NCI-H1436 treated with DMSO at 0.1 percent for 48 hours (cell line): Measurements from ENCODE around the gene SEPTIN10.
"Not testable (repeated sequence)": the region's sequence is repeated elsewhere in the genome, so short reads cannot be mapped to it uniquely, and the experiment has no call there.

ENCODE experiments used
- DNase-seq: peaks from one replicate; lab custom pipeline; 2025; lab: John Stamatoyannopoulos, UW

Gene SEPTIN10

DNA sequence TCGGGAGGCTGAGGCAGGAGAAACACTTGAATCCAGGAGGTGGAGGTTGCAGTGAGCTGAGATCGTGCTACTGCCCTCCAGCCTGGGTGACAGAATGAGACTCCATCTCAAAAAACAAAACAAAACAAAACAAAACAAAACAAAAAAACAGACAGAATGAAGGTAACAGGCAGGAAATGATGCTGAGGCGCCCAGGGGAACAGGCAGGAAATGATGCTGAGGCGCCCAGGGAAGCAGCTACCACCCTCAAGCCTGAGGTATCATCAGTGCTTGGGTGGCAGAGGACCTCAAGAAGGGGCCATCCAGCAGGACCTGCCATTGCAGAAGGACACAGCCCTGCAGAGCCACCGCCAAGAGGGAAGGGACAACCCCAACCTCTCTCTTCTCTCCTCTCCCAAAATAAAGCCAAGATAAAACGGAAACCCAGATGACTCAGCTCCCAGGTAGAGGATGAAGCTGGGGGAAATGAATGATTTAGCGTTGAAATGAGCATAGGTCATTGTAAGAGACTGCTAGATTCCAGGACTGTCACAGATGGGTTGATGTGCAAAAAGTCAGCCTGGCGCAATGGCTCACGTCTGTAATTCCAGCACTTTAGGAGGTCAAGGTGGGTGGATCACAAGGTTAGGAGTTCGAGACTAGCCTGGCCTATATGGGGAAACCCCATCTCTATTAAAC lies 19.7 kb upstream of the SEPTIN10 start:
- no peak for DNase-seq

DNA sequence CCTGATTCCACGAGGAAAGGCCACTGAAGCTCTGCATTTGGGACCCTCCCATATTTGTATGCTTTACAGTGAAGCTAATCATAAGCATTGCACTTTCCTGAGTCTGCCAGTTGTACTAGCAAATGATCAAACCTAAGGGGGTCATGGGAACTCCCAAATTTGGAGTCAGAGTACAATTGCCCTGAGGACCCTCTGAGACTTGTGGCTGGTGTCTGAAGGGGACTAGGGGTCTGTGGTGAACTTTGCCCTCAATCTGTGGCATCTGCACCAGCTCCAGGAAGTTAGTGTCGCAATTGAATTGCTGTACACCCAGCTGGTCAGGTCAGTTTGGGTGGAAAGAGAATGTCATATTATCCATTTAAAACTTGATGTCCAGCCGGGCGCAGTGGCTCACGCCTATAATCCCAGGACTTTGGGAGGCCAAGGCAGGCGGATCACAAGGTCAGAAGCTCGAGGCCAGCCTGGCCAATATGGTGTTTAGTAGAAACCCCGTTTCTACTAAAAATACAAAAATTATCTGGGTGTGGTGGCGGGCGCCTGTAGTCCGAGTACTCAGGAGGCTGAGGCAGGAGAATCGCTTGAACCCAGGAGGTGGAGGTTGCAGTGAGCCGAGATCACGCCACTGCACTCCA lies 18.5 kb upstream of the SEPTIN10 start:
- DNase-seq = no peak

DNA sequence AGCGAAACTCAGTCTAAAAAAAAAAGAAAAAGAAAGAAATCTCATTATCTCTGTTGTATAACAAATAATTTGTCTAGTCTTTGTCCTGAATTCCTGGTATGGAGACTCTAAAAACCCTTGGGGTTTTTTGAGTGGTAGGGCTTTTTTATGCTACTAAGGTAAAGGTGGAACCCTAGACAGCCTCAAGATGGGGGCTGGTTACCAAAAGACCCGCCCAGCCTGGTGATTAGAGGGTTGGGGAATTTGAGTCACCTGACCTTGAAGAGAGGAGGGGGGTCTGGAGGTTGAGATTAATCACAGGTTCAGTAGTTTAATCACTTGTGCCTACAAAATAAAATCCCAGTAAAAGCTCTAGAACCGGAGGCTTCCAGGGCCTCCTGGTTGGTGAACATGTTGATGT lies 18.0 kb upstream of the SEPTIN10 start:
- no peak for DNase-seq

DNA sequence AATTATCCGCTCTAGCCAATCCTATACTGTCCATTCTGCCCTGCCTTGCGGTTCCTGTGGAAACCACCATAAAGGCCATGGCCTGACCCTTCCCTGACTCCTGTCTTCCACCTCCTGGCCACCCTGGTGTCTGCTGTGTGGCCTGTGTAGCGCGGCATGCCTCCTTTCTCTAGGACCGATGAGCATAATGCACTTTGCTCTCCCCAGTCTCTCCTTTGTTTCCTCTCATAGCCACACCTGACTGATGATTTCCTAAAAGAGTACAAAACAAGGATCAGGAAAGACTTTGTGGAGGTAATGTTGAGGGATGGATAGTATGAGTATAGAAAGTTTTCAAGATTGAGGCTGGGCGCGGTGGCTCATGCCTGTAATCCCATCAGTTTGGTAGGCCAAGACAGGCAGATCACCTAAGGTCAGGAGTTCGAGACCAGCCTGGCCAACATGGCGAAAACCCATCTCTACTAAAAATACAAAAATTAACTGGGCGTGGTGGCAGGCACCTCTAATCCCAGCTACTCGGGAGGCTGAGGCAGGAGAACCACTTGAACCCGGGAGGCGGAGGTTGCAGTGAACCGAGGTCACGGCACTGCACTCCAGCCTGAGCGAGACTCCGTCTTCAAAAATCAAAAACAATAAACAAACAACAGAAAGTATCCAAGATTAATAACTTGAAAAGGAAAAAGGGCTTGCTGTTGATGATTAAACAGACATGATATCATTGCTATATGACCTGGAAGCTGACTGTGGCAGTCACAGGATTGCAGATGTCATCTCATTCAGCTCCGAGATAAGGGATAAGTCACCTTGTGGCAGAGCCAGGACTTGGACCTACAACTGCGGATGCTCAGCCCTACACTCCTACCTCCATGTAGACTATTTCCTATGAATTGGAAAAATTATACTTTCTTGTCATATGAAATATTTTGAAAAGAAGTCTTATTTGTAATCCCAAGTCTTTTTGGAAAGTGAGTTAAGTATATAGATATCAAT lies 17.0 kb upstream of the SEPTIN10 start:
- DNase-seq = no peak

DNA sequence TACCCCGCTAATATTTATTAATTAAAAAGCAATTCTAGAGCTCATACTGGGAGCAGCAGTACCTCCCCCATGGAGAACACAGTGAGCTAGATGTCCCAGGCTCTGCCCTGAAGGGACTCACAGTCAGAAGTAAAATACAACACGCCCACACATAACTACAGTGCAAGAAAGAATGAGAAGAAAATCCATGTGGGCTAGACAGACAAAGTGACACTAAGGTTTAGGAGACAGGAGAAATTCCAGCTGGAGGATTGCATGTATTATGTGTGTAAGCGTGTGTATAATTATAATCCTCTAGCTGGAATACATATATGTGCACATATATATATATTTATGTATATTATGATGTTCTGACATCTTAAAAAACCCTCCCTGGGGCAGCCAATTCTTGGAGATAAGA lies 16.1 kb upstream of the SEPTIN10 start:
- no peak for DNase-seq

DNA sequence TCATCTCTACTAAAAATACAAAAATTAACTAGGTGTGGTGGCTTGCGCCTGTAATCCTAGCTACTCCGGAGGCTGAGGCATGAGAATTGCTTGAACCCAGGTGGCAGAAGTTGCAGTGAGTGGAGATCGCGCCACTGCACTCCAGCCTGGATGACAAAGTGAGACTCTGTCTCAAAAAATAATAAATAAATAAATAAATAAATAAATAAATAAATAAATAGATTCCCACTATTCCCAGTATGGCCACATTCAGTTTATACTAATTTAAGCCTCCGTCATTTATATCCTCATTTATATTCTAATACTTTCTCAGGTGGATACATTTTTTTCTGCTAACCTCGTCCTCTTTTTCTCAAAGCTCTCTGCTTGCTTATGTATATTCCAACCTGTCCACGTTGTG lies 14.6 kb upstream of the SEPTIN10 start:
- DNase-seq = not testable (repeated sequence)

DNA sequence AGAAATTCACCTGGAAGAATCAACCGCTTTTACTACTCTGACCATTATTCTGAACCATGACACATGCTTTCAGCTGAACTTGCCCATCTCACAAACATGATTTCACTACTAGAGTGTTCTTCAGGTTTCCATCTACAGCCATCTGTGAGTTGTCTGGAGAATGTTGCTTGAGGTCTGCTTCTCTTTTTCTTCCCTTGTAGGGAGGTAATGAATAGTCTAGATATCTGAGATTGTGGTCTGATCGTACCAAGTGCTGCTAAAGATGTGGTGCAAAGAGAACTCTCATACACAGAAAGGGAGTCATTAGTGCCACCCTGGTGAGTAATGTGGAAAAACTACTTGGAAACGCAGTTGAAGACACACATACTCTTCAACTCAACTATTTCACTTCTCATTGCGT lies 10.6 kb upstream of the SEPTIN10 start:
- DNase-seq = no peak

DNA sequence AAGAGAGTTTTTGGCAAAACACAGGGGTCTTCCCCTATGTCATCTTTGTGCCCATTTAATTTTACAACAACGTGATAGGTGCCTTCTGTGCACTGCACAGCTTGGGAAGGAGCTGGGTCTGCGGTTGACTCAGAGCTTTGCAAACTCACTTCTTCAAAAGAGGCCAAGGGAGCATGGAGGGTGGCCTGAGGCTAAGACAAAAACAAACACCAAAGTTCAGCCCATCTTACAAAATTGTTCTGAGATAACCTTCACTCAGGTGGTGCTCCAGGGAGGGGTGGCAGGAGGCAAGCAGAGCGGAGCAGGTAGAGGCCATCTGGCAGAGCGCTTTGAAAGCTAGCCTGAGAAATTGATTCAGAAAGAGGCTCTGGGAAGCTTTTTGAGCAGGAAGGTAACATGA lies 10.2 kb upstream of the SEPTIN10 start:
- no peak for DNase-seq

DNA sequence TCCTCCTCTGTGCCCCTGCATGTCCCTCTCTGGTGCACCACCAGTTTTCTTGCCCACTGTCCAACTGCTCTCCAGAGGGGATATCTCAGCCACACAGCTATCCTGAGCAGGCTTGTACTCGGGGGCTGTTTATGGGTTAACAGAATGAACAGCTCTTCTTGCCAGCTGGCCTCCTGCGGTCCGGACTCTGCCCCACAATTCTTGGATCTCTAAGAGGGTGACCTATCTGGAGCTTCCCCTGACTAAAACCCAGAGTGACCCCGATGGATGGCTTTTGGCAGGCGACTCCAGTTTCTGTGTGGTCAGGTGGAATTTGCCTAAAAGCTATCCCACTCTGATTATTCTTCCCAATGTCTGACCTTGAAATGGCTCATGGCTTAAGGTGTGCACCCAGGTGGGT lies 9.5 kb upstream of the SEPTIN10 start:
- DNase-seq = no peak

DNA sequence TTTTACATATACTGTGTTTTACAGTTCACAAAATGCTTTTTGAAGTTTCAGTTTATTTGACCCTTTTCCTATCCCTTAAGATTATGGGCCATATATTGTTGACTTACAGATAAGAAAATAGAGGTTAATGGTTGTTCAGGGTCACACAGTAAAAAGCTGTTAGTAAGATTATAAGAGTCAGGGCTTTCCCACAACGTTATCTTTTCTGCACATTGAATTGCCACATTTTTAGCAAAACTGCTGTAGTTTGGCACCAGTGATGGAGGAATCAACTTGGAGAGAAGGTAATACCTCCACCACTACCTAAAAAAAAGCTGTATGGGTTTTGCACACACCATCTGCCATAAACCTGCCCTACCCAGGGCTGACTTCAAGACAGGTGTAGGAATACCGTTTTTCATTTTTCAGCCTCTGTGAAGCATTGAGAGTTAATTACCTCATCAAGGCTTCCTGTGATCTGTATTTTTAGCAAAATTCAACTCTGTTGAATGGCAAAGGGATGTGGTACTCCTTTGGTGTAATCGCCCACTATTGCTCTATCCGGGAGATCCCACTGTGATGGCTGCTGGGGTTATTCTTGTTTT lies 5.4 kb upstream of the SEPTIN10 start:
- no peak for DNase-seq

DNA sequence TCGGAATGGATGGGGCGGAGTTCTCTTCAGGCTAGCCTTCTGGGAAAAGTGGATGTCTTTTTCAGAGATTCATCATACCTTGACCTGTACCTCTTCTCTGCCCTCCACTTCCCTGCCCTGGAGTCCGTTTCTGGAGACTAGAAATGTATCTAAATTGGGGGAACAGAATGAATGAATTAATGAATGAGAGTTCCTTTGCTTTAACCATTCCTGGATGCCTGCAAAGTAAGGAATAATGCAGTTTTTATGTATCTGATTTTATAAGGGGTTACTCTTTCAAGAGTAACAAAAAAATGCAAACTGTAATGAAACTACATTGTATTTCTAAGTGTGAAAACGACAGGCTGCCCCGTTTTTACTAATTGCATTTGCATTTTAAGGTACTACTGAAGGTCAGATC lies 2.4 kb upstream of the SEPTIN10 start:
- no peak for DNase-seq

DNA sequence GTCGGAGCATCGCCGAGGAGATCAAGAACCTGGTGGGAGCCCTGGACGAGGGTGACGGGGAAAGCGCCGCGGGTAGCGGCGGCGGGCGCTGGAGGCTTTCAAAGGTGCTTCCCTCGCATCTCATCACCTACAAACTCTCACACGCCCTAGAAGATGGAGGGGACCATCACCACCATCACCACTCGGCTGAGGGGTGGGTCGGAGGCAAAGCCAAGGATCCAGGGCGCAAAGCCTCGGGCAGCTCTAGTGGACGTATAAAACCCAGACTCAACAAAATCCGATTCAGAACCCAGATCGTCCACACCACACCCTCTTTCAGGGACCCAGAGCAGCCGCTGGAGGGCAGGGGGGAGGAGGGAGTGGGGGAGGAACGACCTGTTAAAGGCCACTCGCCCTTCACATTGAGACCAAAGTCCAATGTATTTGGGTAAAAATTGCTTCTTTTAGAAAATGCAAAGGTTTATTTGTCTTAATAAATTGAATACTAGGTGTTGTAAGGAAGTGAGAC lies 1.9 kb upstream of the SEPTIN10 start:
- no peak for DNase-seq

DNA sequence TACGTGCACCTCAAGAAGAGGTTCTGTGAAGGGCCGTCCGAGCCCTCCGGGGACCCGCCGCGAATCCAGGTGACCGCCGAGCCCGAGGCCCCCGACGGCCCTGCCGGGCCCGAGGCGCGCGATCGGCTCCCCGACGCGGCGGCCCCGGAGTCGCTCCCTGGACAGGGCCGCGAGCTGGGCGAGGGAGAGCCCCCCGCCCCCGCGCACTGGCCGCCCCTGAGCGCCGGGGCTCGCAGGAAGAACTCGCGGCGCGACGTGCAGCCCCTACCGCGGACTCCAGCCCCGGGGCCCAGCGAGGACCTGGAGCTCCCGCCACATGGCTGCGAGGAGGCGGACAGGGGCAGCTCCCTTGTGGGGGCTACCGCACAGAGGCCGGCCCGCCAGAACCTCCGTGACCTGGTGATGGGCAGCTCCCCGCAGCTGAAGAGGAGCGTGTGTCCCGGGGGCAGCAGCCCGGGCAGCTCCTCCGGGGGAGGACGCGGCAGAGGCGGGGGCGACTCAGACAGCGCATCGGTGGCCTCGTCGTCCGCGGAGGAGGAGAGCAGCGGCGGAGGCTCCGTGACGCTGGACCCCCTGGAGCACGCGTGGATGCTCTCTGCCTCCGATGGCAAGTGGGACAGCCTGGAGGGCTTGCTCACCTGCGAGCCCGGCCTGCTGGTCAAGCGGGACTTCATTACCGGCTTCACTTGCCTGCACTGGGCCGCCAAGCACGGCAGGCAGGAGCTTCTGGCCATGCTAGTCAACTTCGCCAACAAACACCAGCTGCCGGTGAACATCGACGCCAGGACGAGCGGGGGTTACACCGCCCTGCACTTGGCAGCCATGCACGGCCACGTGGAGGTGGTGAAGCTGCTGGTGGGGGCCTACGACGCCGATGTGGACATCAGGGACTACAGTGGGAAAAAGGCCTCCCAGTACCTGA lies 1.2 kb upstream of the SEPTIN10 start:
- DNase-seq = no peak

DNA sequence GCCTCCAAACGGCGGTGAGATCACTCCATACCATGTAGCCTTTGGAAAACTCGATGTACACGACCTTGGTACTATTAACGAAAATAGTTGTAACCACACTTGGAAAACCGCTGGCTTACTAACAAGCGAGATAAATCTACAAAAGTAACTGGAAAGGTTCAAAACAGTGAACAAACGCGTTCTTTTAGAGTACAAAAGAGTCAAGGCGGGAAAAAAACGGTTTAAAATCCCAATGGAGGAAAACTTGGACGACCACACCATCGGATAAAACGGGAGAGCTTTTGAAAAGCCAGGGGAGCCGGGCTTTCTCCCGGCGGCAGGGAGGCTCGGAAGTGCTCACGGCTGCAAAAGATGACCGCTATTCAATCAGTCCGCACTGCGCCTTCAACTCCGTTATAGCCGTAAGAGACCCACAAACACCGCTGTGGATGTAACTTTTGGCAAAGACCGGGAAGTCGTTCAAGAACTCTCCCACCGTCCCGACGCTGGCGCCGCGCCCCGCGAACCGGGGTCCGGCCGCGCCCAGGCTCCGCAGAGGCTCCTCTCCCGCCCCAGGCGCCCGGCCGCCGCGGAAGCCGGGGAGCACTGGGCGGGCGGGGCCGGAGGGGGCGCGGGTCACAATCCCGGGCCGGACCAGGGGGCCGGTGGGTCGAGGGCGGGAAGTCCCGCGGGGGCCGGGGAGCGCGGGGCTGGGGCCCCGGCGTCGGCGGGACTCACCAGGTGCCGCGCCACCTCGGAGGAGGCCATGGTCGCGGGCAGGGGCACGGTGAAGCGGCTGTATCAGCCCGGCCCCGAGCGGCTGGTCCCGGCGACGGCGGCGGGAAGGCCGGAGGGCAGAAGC lies 465 bp downstream of the SEPTIN10 start:
- no peak for DNase-seq

DNA sequence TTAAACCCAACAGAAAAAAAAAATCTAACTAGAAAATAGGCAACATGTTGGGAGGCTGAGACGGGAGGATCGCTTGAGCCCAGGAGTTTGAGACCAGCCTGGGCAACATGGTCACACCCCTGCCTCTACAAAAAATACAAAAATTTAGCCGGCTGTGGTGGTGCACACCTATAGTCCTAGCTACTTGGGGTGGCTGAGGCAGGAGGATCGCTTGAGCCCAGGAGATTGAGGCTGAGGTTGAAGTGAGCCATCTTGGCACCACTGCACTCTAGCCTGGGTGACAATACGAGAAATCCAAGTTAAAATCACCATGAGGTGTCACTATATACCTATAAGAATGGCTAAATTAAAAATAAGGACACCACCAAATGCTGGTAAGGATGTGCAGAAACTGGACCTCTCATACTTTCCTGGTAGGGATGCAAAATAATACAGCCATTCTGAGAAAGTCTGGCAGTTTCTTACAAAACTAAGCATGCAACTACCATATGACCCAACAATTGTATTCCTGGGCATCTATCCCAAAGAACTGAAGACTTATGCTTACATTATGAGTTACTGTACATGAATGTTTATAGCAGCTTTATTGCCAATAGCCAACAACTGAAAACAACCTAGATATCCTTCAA lies 2.2 kb downstream of the SEPTIN10 start:
- DNase-seq = peak; percentile 15

DNA sequence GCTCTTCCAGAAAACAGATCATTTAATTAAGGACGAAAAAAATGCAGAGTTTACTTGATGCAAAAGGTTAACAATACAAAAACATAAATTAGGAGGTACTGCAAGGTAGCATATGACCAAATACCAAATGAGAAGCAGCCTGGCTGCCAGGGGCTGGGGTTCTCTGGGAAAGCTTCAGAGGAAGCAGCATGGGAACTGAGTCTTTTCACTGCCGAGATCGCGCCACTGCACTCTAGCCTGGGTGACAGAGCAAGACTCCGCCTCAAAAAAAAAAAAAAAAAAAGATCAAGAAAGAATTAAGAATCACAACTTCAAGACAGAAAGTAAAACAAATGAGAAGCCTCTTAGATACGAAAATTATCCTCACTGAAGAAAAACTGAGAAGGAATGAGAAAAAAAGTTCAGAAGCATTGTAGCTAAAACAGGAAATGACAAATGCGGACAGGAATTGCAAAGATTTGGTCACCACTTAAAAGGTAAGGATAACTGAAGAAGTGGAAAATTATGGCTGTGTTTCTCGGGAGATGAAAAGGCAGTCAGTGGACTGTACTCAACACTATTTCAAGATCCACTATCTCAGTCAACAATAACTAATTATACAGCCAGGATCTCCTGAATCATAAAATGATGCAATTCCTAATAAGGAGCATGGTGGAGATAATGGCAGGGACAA lies 4.3 kb downstream of the SEPTIN10 start:
- no peak for DNase-seq

DNA sequence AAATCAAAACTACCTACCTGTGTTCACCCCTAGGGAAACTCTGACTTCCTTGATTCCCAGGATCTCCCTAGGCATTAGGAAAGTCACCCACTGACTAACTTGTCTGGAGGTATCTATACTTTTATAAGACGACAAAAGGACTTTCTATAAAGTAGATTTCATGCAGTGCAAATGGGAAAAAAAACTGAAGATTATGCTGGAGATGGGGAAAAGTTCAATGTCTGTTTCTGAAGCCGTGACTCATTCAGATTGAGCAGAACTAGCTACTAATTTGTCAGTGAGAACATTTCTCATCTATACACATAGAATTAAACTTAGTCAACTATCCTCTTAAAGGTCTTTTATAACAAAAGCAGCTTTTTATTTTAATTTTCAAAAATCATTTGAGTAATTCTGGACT lies 6.0 kb downstream of the SEPTIN10 start:
- DNase-seq = no peak

DNA sequence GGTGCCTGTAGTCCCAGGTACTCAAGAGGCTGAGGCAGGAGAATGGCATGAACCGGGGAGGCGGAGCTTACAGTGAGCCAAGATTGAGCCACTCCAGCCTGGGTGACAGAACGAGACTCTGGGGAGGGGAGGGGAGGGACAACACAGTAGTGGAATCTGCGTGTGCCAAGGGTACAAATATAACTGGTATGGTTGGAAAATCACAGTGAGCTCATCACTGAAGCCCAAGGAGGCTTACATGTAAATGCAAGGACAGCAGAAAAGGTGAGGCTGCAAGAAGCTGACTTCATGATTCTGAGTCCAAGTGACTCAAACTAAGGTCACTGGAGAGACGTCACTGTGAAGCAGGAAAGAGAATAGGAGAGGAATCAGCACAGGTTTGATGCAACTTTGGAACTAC lies 9.2 kb downstream of the SEPTIN10 start:
- no peak for DNase-seq

DNA sequence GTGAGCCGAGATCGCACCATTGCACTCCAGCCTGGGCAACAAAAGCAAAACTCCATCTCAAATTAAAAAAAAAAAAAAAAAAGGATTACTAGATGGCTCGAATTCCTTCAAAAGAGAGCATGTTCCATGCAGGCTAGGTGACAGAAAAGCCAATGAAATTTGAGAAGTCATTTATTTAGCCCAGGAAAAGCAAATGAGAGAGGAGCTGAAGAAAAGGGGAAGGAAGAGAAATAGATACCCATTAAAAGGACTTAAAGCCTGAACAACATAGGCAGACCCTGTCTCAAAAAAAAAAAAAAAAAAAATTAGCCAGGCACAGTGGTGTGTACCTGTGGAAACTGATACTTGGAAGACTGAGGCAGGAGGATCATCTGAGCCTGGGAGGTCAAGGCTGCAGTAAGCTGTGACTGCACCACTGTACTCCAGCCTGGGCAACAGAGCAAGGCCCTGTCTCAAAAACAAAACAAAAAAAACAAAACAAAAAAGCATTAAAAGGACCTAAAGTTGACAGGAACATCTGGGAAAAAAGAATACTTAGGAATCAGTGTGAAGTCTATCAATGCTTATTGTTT lies 11.1 kb downstream of the SEPTIN10 start:
- no peak for DNase-seq
